HepG2 (cell line): Measurements from ENCODE around the gene SERPINF2. TPM values are rescaled to one million over a fixed set of nuclear protein-coding genes. Genes with fewer than 3 reads are reported as not detected.
A peak's percentile ranks its signal among the peaks of the same experiment; 100 is the strongest.

Experiments
- ATAC-seq: fragments of 200-7000 bp; cut with Tn5 transposase; 3 replicates; pipeline ENCODE4 v1.9.1; 2020; ENCODE audit warnings: mild to moderate bottlenecking, moderate library complexity
- BruUV-seq: library from RNA; stranded (reverse); fragments of 400-500 nt; replicated peaks from 2 replicates; lab custom pipeline; 2021; lab: Mats Ljungman, UMichigan
- CTCF ChIA-PET: fragments of 300-600 bp; formaldehyde crosslinking; extraction: SDS; loops from one replicate; lab custom pipeline; 2021; ENCODE audit warnings: low total read pairs, inconsistent platforms, low intra/inter-chr PET ratio; lab: Yijun Ruan, JAX
- POLR2A ChIA-PET: fragments of 350-600 bp; sonication (Branson Sonifier 250); formaldehyde crosslinking; loops from one replicate; lab custom pipeline; 2020; ENCODE audit warnings: antibody characterized with exemption, inconsistent platforms; lab: Yijun Ruan, JAX
- DNase-seq: peaks from one replicate; pipeline ENCODE4 v3.0.0-alpha.2; 2015; ENCODE audit warnings: low spot score
- FAIRE-seq: peaks from 3 replicates; lab custom pipeline; 2011; peaks lifted over from hg19 to GRCh38; lab: Jason Lieb, UNC
- H2AFZ ChIP-seq: one replicate; pipeline ENCODE4 v1.6.1; 2011; ENCODE audit warnings: low read length, inconsistent platforms
- H3K27ac ChIP-seq: fragments of 300-600 bp; 3 replicates; pipeline ENCODE4 v1.8.0; 2011; ENCODE audit warnings: mixed run types, mild to moderate bottlenecking, mixed read lengths, low read length, inconsistent platforms; ENCODE audit not compliant: insufficient read depth; ENCODE audit errors: extremely low read length
- H3K27me3 ChIP-seq, 2 experiments: fragments of 200-600 bp in 1 of 2; 2 replicates in 1 of 2; 3 replicates in 1 of 2; pipeline versions ENCODE4 v1.6.0 to v1.8.0; 2011; ENCODE audit warnings: low read length in 2 of 2, mild to moderate bottlenecking in 2 of 2, moderate library complexity in 2 of 2, inconsistent platforms in 1 of 2; ENCODE audit not compliant: insufficient read depth in 2 of 2, control insufficient read depth in 1 of 2
- H3K36me3 ChIP-seq, 2 experiments: fragments of 200-600 bp in 1 of 2; replicated peaks in 1 of 2; 2 replicates in 1 of 2; 3 replicates in 1 of 2; pipeline versions ENCODE4 v1.5.1 to v1.8.0; 2011; ENCODE audit warnings: low read length in 2 of 2, inconsistent platforms in 1 of 2; ENCODE audit not compliant: insufficient read depth in 2 of 2, control insufficient read depth in 1 of 2
- H3K4me1 ChIP-seq: 2 replicates; pipeline ENCODE4 v1.5.1; 2012; ENCODE audit warnings: low read length, inconsistent platforms; ENCODE audit not compliant: insufficient read depth
- H3K4me2 ChIP-seq: 2 replicates; pipeline ENCODE4 v1.6.0; 2011; ENCODE audit warnings: low read depth, low read length, inconsistent platforms
- H3K4me3 ChIP-seq, 3 experiments: fragments of 200-600 bp in 1 of 3; sonication (generic), shearing (Covaris generic) in 1 of 3; replicated peaks in 1 of 3; 2 replicates each; pipeline ENCODE4 v1.5.1; 2011 to 2016; ENCODE audit warnings: low read length in 3 of 3, inconsistent platforms in 2 of 3, low read depth in 2 of 3, mild to moderate bottlenecking in 2 of 3, control low read depth in 1 of 3, mixed read lengths in 1 of 3; ENCODE audit not compliant: insufficient read depth in 1 of 3
- H3K79me2 ChIP-seq: one replicate; pipeline ENCODE4 v1.6.1; 2011; ENCODE audit warnings: low read length, inconsistent platforms; ENCODE audit not compliant: insufficient read depth
- H3K9ac ChIP-seq: 2 replicates; pipeline ENCODE4 v1.6.0; 2011; ENCODE audit warnings: mild to moderate bottlenecking, low read depth, low read length, inconsistent platforms; ENCODE audit not compliant: insufficient read depth
- H3K9me3 ChIP-seq: 2 replicates; pipeline ENCODE4 v1.5.1; 2012; ENCODE audit warnings: mild to moderate bottlenecking, low read length
- H4K20me1 ChIP-seq: 2 replicates; pipeline ENCODE4 v1.6.0; 2011; ENCODE audit warnings: inconsistent platforms, mild to moderate bottlenecking, low read length, moderate library complexity; ENCODE audit not compliant: insufficient read depth
- AGO1 ChIP-seq: fragments of 200-400 bp; formaldehyde crosslinking; IDR thresholded peaks from 2 replicates; pipeline ENCODE4 v1.6.1; 2017; ENCODE audit warnings: mild to moderate bottlenecking, low read depth, low read length, moderate library complexity; ENCODE audit not compliant: poor library complexity, severe bottlenecking
- ARID2 ChIP-seq: sonication (generic); formaldehyde crosslinking; IDR thresholded peaks from 2 replicates; pipeline ENCODE4 v1.8.1; 2022; ENCODE audit warnings: mild to moderate bottlenecking, missing genetic modification reagents, borderline replicate concordance
- FOXA1 ChIP-seq, 2 experiments: fragments of 450-650 bp in 1 of 2; sonication (generic) in 1 of 2; formaldehyde crosslinking in 1 of 2; IDR thresholded peaks; 2 replicates each; pipeline versions ENCODE4 v1.4.0 to v1.6.1; 2016 to 2020; ENCODE audit warnings: missing genetic modification reagents in 1 of 2
- FOXC1 ChIP-seq: sonication (generic); formaldehyde crosslinking; IDR thresholded peaks from 2 replicates; pipeline ENCODE4 v1.8.0; 2022; ENCODE audit warnings: mild to moderate bottlenecking, missing genetic modification reagents, borderline replicate concordance
- KDM2A ChIP-seq: sonication (generic); formaldehyde crosslinking; IDR thresholded peaks from 2 replicates; pipeline ENCODE4 v1.4.0; 2020; ENCODE audit warnings: low read depth, missing genetic modification reagents, borderline replicate concordance
- KDM5B ChIP-seq: sonication (generic); formaldehyde crosslinking; IDR thresholded peaks from 2 replicates; pipeline ENCODE4 v1.4.0; 2020; ENCODE audit warnings: missing genetic modification reagents, mild to moderate bottlenecking, borderline replicate concordance
- NR2F6 ChIP-seq, 2 experiments: IDR thresholded peaks; 2 replicates each; pipeline ENCODE4 v1.6.1; 2016; ENCODE audit warnings: antibody characterized with exemption in 1 of 2, mild to moderate bottlenecking in 1 of 2
- PAF1 ChIP-seq: IDR thresholded peaks from 2 replicates; pipeline ENCODE4 v1.6.1; 2016; ENCODE audit warnings: missing genetic modification reagents, missing compliant biosample characterization
- PITX1 ChIP-seq: sonication (generic); formaldehyde crosslinking; IDR thresholded peaks from 2 replicates; pipeline ENCODE4 v1.5.1; 2020; ENCODE audit warnings: mild to moderate bottlenecking, missing genetic modification reagents
- ZBTB7A ChIP-seq: sonication (generic); formaldehyde crosslinking; IDR thresholded peaks from 2 replicates; pipeline ENCODE4 v1.8.0; 2022; ENCODE audit warnings: mild to moderate bottlenecking, missing genetic modification reagents
- ZNF530 ChIP-seq: sonication (generic); formaldehyde crosslinking; IDR thresholded peaks from 2 replicates; pipeline ENCODE4 v1.5.0; 2020; ENCODE audit warnings: low read depth, mild to moderate bottlenecking, missing genetic modification reagents
- WGBS: methylation state at CpG from one replicate; pipeline ENCODE4 v1.1.6; 2017; ENCODE audit warnings: low lambda C conversion rate; 5-methylcytosine and 5-hydroxymethylcytosine counted together
- in situ Hi-C: cut with HindIII; loops from 2 replicates; pipeline ENCODE4 v1.10.0; 2017; ENCODE audit warnings: low pct_unique_long_range_greater_than_20kb; ENCODE audit not compliant: extremely low pct_ligation_motif_present
- intact Hi-C: fragments of 100-400 bp; cut with micrococcal nuclease; formaldehyde crosslinking; loops from one replicate; pipeline ENCODE4 v1.10.0; 2022; ENCODE audit not compliant: unreplicated experiment
- polyA plus RNA-seq, 8 experiments: library from polyadenylated mRNA; depleted of rRNA in 3 of 8; stranded (reverse) in 7 of 8; unstranded in 1 of 8; fragments of >200 nt; fragmentation: Illumina TruSeq in 4 of 8; extraction: Trizol in 4 of 8; gene quantifications; 2 replicates each; pipeline versions ENCODE4 v1.2.1 to v1.2.3, GENCODE V29; 2011 to 2016; ENCODE audit warnings: low read depth in 4 of 8, missing spikeins in 1 of 8, mixed read lengths in 1 of 8; ENCODE audit not compliant: insufficient read depth in 1 of 8
- total RNA-seq, 5 experiments: library from RNA; depleted of rRNA; stranded (reverse); fragments of >200 nt; fragmentation: Illumina TruSeq; extraction: Trizol; gene quantifications; 2 replicates each; pipeline ENCODE4 v1.2.3, GENCODE V29; 2016; ENCODE audit warnings: low read depth in 1 of 5
- TF ChIP-seq, protein P1 (sequence below): sonication (generic); formaldehyde crosslinking; IDR thresholded peaks from 2 replicates; pipeline ENCODE4 v1.4.0; 2020; ENCODE audit warnings: missing genetic modification reagents
- TF ChIP-seq, protein P2 (sequence below): fragments of 450-650 bp; IDR thresholded peaks from 2 replicates; pipeline ENCODE4 v1.6.1; 2016
- TF ChIP-seq, protein P3 (sequence below): IDR thresholded peaks from 2 replicates; pipeline ENCODE4 v1.6.1; 2016; ENCODE audit warnings: low read depth, missing genetic modification reagents, missing compliant biosample characterization

SERPINF2 gene
- total and polyA plus RNA-seq, 2 of the 13 experiments (the other 11 are each of a cell fraction or from before 2014, with no cell fraction given), result 309 to 548 TPM

DNA sequence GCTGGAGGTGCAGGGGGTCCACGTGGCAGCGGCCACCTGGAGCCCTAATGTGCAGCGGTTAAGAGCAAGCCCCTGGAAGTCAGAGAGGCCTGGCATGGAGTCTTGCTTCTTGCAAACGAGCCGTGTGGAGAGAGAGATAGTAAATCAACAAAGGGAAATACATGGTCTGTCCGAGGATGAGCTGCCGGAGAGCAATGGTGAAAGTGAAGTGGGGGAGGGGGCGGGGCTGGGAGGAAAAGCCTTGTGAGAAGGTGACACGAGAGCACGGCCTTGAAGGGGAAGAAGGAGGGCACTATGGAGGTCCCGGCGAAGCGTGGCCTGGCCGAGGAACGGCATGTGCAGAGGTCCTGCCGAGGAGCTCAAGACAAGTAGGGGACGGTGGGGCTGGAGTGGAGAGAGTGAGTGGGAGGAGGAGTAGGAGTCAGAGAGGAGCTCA, 13.2 kb downstream of the SERPINF2 start:
- H2AFZ ChIP-seq, result no peak overlapping the region
- 46% methylated on average over 16 of the region's 17 CpGs for WGBS
- in situ Hi-C loops (no loop called here), intact Hi-C loops (no loop called here)
- no peaks in the 10 kb centered on the region for H3K9me3 ChIP-seq
- H3K4me3 ChIP-seq, result no peak overlapping the region
- H3K27ac ChIP-seq, result peak overlapping the region; percentile 25
- peak overlapping the region; percentile 43; the same call in 1 of the 2 replicates for H3K4me2 ChIP-seq
- FAIRE-seq, result no peak
- H3K9ac ChIP-seq, result no peak overlapping the region
- H3K36me3 ChIP-seq, result peaks cover 0 to 8% of the 10 kb centered on the region in 2 experiments; a peak in 2 of 5 replicates
- no peaks in the 10 kb centered on the region for H3K79me2 ChIP-seq
- H4K20me1 ChIP-seq, result peaks cover 12% of the 10 kb centered on the region; the same call in 1 of the 2 replicates
- no peak for DNase-seq
- no peaks in the 10 kb centered on the region for H3K27me3 ChIP-seq
- peak; percentile 36 for ATAC-seq
- peaks cover 46% of the 10 kb centered on the region for H3K4me1 ChIP-seq
- ChIA-PET CTCF (no interaction called here), POLR2A (interaction anchor here (1.0 to 16.4 kb wide), 8 partner anchors 7 to 34 kb away, joined by 3 to 299 read pairs (median 53); partner anchors contain the start of genes SERPINF1, SERPINF2 and WDR81)
- no TSS peak for BruUV-seq
- TF ChIP-seq PITX1 (no peak), ZNF530 (no peak), ARID2 (CRISPR knock-in tag) (no peak), AGO1 (peak; percentile 95), FOXA1 (IDR thresholded peaks at IDR 0.05) (no peak), FOXA1 (CRISPR knock-in tag; IDR thresholded peaks at IDR 0.05) (peak; percentile 36; the same call in 1 of the 2 replicates), KDM2A (CRISPR knock-in tag) (peak; percentile 45), KDM5B (CRISPR knock-in tag) (no peak), PAF1 (CRISPR knock-in tag) (no peak; the same call in 1 of the 2 replicates), NR2F6 (IDR thresholded peaks at IDR 0.05) (no peak), NR2F6 (CRISPR knock-in tag; IDR thresholded peaks at IDR 0.05) (no peak), FOXC1 (CRISPR knock-in tag) (no peak), ZBTB7A (CRISPR knock-in tag) (0 out of 2 replicates have a peak, but pooled peaks have one; percentile 38)
- TF ChIP-seq, protein P1, sequence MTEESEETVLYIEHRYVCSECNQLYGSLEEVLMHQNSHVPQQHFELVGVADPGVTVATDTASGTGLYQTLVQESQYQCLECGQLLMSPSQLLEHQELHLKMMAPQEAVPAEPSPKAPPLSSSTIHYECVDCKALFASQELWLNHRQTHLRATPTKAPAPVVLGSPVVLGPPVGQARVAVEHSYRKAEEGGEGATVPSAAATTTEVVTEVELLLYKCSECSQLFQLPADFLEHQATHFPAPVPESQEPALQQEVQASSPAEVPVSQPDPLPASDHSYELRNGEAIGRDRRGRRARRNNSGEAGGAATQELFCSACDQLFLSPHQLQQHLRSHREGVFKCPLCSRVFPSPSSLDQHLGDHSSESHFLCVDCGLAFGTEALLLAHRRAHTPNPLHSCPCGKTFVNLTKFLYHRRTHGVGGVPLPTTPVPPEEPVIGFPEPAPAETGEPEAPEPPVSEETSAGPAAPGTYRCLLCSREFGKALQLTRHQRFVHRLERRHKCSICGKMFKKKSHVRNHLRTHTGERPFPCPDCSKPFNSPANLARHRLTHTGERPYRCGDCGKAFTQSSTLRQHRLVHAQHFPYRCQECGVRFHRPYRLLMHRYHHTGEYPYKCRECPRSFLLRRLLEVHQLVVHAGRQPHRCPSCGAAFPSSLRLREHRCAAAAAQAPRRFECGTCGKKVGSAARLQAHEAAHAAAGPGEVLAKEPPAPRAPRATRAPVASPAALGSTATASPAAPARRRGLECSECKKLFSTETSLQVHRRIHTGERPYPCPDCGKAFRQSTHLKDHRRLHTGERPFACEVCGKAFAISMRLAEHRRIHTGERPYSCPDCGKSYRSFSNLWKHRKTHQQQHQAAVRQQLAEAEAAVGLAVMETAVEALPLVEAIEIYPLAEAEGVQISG (CRISPR knock-in tag), result 0 out of 2 replicates have a peak, but pooled peaks have one; percentile 19
- TF ChIP-seq, protein P2, sequence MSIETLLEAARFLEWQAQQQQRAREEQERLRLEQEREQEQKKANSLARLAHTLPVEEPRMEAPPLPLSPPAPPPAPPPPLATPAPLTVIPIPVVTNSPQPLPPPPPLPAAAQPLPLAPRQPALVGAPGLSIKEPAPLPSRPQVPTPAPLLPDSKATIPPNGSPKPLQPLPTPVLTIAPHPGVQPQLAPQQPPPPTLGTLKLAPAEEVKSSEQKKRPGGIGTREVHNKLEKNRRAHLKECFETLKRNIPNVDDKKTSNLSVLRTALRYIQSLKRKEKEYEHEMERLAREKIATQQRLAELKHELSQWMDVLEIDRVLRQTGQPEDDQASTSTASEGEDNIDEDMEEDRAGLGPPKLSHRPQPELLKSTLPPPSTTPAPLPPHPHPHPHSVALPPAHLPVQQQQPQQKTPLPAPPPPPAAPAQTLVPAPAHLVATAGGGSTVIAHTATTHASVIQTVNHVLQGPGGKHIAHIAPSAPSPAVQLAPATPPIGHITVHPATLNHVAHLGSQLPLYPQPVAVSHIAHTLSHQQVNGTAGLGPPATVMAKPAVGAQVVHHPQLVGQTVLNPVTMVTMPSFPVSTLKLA, result peak; percentile 50
- TF ChIP-seq, protein P3, sequence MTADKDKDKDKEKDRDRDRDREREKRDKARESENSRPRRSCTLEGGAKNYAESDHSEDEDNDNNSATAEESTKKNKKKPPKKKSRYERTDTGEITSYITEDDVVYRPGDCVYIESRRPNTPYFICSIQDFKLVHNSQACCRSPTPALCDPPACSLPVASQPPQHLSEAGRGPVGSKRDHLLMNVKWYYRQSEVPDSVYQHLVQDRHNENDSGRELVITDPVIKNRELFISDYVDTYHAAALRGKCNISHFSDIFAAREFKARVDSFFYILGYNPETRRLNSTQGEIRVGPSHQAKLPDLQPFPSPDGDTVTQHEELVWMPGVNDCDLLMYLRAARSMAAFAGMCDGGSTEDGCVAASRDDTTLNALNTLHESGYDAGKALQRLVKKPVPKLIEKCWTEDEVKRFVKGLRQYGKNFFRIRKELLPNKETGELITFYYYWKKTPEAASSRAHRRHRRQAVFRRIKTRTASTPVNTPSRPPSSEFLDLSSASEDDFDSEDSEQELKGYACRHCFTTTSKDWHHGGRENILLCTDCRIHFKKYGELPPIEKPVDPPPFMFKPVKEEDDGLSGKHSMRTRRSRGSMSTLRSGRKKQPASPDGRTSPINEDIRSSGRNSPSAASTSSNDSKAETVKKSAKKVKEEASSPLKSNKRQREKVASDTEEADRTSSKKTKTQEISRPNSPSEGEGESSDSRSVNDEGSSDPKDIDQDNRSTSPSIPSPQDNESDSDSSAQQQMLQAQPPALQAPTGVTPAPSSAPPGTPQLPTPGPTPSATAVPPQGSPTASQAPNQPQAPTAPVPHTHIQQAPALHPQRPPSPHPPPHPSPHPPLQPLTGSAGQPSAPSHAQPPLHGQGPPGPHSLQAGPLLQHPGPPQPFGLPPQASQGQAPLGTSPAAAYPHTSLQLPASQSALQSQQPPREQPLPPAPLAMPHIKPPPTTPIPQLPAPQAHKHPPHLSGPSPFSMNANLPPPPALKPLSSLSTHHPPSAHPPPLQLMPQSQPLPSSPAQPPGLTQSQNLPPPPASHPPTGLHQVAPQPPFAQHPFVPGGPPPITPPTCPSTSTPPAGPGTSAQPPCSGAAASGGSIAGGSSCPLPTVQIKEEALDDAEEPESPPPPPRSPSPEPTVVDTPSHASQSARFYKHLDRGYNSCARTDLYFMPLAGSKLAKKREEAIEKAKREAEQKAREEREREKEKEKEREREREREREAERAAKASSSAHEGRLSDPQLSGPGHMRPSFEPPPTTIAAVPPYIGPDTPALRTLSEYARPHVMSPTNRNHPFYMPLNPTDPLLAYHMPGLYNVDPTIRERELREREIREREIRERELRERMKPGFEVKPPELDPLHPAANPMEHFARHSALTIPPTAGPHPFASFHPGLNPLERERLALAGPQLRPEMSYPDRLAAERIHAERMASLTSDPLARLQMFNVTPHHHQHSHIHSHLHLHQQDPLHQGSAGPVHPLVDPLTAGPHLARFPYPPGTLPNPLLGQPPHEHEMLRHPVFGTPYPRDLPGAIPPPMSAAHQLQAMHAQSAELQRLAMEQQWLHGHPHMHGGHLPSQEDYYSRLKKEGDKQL (CRISPR knock-in tag), result no peak
